Ascending aorta (tissue), 2 donors: ENCODE results near the gene CCNI. TPM values are rescaled to one million over a fixed set of nuclear protein-coding genes. Genes with fewer than 3 reads are reported as not detected.

ENCODE experiments used
- DNase-seq, 2 donors: peaks; one replicate each; pipeline ENCODE4 v3.0.0-alpha.2; 2019; ENCODE audit warnings: low spot score in 2 of 2
- H3K27ac ChIP-seq, 2 donors: fragments of 200-600 bp; sonication (generic); one replicate each; pipeline ENCODE4 v1.5.1; 2016 to 2017; ENCODE audit warnings: mild to moderate bottlenecking in 1 of 2
- H3K27me3 ChIP-seq: fragments of 200-600 bp; sonication (generic); one replicate; pipeline ENCODE4 v1.5.1; 2017
- H3K36me3 ChIP-seq, 2 donors: fragments of 200-600 bp; sonication (generic); one replicate each; pipeline ENCODE4 v1.5.1; 2016
- H3K4me1 ChIP-seq, 2 donors: fragments of 200-600 bp; sonication (generic); one replicate each; pipeline ENCODE4 v1.5.1; 2016 to 2017; ENCODE audit warnings: mild to moderate bottlenecking in 1 of 2
- H3K4me3 ChIP-seq, 2 donors: fragments of 200-600 bp; sonication (generic); one replicate each; pipeline ENCODE4 v1.5.1; 2016 to 2017; ENCODE audit warnings: mild to moderate bottlenecking in 1 of 2
- H3K9me3 ChIP-seq, 2 donors: fragments of 200-600 bp; sonication (generic); one replicate each; pipeline ENCODE4 v1.5.1; 2016
- CTCF ChIP-seq, 3 experiments: fragments of 200-600 bp in 2 of 3; fragments of 450-650 bp in 1 of 3; sonication (generic) in 2 of 3; IDR thresholded peaks; one replicate each; pipeline ENCODE4 v1.5.1; 2016 to 2019; ENCODE audit warnings: antibody characterized with exemption in 3 of 3, mild to moderate bottlenecking in 1 of 3, moderate library complexity in 1 of 3
- intact Hi-C: fragments of 100-400 bp; cut with DNase I; formaldehyde crosslinking; loops from one replicate; pipeline ENCODE4 v1.15.1; 2023
- total RNA-seq: library from RNA; depleted of rRNA; stranded (reverse); fragments of >200 nt; gene quantifications from one replicate; pipeline ENCODE4 v1.1.0, GENCODE V29; 2016

The CCNI gene
- total RNA-seq, 1 donor from 2014 or later, result 140 TPM

GRCh38 chr4:77009511-77010115 lies 66.2 kb downstream of the CCNI start:
- intact Hi-C loops, result no loop called here
- TF ChIP-seq CTCF (IDR thresholded peaks at IDR 0.05), result no peak

GRCh38 chr4:77007358-77008230 lies 68.2 kb downstream of the CCNI start:
- Histone ChIP-seq H3K27ac (peak overlapping the region; percentile 52 to 73), H3K9me3 (no peaks in the 10 kb centered on the region), H3K4me1 (peaks cover 14 to 40% of the 10 kb centered on the region in 2 donors), H3K4me3 (no peak overlapping the region), H3K27me3 (no peaks in the 10 kb centered on the region), H3K36me3 (peaks cover 0 to 26% of the 10 kb centered on the region in 2 donors)
- intact Hi-C loops, result no loop called here
- DNase-seq, result peak in 1 of 2 donors; percentile 79
- no peak for TF ChIP-seq CTCF (IDR thresholded peaks at IDR 0.05)

More at GRCh38 chr4:77009511-77010115, 66.2 kb downstream of the CCNI start:
- H3K4me1 ChIP-seq, result peaks cover 13 to 36% of the 10 kb centered on the region in 2 donors
- H3K4me3 ChIP-seq, result no peak overlapping the region
- H3K27me3 ChIP-seq, result no peaks in the 10 kb centered on the region
- peaks cover 0 to 26% of the 10 kb centered on the region in 2 donors for H3K36me3 ChIP-seq
- no peaks in the 10 kb centered on the region for H3K9me3 ChIP-seq
- no peak for DNase-seq
- no peak overlapping the region for H3K27ac ChIP-seq

GRCh38 chr4:77006753-77007353 lies 68.9 kb downstream of the CCNI start:
- peak overlapping the region; percentile 52 to 73 for H3K27ac ChIP-seq
- TF ChIP-seq CTCF (IDR thresholded peaks at IDR 0.05), result no peak
- intact Hi-C loops, result no loop called here
- peaks cover 15 to 45% of the 10 kb centered on the region in 2 donors for H3K4me1 ChIP-seq
- H3K9me3 ChIP-seq, result no peaks in the 10 kb centered on the region
- no peaks in the 10 kb centered on the region for H3K27me3 ChIP-seq
- no peak overlapping the region for H3K4me3 ChIP-seq
- DNase-seq, result no peak
- peaks cover 0 to 26% of the 10 kb centered on the region in 2 donors for H3K36me3 ChIP-seq

GRCh38 chr4:77003400-77003799 lies 72.4 kb downstream of the CCNI start:
- peak overlapping the region; percentile 27 to 39 for H3K27ac ChIP-seq
- H3K4me3 ChIP-seq, result no peak overlapping the region
- intact Hi-C loops, result loop anchor here (2.0 to 5.0 kb wide), 2 partner anchors 53 to 171 kb away; no protein-coding TSS in a partner anchor
- peaks cover 15 to 40% of the 10 kb centered on the region in 2 donors for H3K4me1 ChIP-seq
- no peak for TF ChIP-seq CTCF (IDR thresholded peaks at IDR 0.05)
- H3K27me3 ChIP-seq, result no peaks in the 10 kb centered on the region
- H3K36me3 ChIP-seq, result peaks cover 0 to 27% of the 10 kb centered on the region in 2 donors
- no peaks in the 10 kb centered on the region for H3K9me3 ChIP-seq
- no peak for DNase-seq

GRCh38 chr4:77002321-77003107 lies 73.3 kb downstream of the CCNI start:
- peaks cover 15 to 31% of the 10 kb centered on the region in 2 donors for H3K4me1 ChIP-seq
- no peak for TF ChIP-seq CTCF (IDR thresholded peaks at IDR 0.05)
- peak overlapping the region; percentile 39 to 58 for H3K27ac ChIP-seq
- no peak for DNase-seq
- no peaks in the 10 kb centered on the region for H3K27me3 ChIP-seq
- peaks cover 7 to 33% of the 10 kb centered on the region in 2 donors for H3K36me3 ChIP-seq
- no peaks in the 10 kb centered on the region for H3K9me3 ChIP-seq
- intact Hi-C loops, result loop anchor here (2.0 to 5.0 kb wide), 2 partner anchors 52 to 170 kb away; no protein-coding TSS in a partner anchor
- no peak overlapping the region for H3K4me3 ChIP-seq
